ENCODE data around the gene FBN3.
"Not testable (repeated sequence)": the region's sequence is repeated elsewhere in the genome, so short reads cannot be mapped to it uniquely, and the experiment has no call there.

Gene FBN3

DNA sequence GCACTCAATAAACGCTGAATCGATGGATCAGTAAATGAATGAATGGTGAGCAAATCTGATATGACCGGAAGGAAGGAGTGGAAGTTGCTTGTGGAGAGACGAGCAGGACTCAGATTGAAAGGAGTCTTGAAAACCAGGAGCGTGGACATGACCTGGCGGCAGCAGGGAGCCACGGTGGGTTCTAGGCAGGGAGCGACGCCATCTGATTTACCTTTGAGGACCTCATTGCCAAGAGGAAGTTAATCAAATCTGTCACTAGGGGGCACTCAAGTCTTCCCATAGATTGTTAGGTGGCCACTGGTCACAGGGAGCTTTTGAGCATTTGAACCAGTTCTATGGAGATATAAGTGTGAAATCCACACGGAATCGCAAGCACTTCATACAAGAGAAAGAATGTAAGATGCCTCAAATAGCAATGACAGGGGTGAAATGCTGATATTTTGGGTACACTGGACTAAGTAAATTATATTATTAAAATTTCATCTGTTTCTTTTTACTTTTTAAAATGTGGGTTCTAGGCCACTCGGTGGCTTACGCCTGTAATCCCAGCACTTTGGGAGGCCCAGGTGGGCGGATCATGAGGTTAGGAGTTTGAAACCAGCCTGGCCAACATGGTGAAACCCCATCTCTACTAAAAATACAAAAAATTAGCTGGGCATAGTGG, 9.2 kb upstream of the FBN3 start:
- H3K4me3 ChIP-seq (replicated peaks in 1 of 2; ENCODE audit: low read depth in 2 of 2, low read length in 2 of 2): no peak overlapping the region
- TF ChIP-seq, protein P1, sequence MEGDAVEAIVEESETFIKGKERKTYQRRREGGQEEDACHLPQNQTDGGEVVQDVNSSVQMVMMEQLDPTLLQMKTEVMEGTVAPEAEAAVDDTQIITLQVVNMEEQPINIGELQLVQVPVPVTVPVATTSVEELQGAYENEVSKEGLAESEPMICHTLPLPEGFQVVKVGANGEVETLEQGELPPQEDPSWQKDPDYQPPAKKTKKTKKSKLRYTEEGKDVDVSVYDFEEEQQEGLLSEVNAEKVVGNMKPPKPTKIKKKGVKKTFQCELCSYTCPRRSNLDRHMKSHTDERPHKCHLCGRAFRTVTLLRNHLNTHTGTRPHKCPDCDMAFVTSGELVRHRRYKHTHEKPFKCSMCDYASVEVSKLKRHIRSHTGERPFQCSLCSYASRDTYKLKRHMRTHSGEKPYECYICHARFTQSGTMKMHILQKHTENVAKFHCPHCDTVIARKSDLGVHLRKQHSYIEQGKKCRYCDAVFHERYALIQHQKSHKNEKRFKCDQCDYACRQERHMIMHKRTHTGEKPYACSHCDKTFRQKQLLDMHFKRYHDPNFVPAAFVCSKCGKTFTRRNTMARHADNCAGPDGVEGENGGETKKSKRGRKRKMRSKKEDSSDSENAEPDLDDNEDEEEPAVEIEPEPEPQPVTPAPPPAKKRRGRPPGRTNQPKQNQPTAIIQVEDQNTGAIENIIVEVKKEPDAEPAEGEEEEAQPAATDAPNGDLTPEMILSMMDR (IDR thresholded peaks at IDR 0.05; ENCODE audit: low read depth, low read length): peak; percentile 61
- peak; percentile 88 to 91 for DNase-seq (ENCODE audit: low read depth in 2 of 2)

DNA sequence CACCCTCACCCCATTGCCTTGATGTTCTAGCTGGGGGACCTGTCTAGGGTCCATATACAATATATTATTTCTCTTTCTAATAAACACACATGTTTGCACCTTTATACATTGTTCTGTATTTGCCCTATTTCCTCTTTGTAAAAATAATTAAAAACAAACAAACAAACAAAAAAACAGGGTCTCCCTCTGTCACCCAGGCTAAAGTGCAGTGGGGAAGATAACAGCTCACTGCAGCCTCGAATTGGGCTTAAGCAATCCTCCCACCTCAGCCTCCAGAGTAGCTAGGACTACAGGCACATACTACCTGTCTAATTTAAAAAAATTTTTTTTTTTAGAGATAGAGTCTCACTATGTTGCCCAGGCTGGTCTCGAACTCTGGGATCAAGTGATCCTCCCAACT, 5.9 kb upstream of the FBN3 start:
- TF ChIP-seq, protein P1 (IDR thresholded peaks at IDR 0.05; ENCODE audit: low read depth, low read length): no peak
- no peak overlapping the region for H3K4me3 ChIP-seq (replicated peaks in 1 of 2; ENCODE audit: low read depth in 2 of 2, low read length in 2 of 2)
- no peak for DNase-seq (ENCODE audit: low read depth in 2 of 2)

DNA sequence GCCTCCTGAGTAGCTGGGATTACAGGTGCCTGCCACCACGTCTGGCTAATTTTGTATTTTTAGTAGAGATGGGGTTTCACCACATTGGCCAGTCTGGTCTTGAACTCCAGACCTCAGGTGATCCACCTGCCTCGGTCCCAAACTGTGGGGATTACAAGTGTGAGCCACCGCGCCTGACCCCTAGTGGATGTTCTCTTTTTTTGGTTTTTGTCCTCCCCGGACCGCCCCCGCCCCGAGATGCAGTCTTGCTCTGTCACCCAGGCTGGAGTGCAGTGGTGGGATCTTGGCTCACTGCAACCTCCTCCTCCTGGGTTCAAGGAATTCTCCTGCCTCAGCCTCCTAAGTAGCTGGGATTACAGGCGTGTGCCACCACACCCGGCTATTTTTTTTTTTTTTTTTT, 4.6 kb upstream of the FBN3 start:
- not testable (repeated sequence) for DNase-seq (ENCODE audit: low read depth in 2 of 2); H3K4me3 ChIP-seq (replicated peaks in 1 of 2; ENCODE audit: low read depth in 2 of 2, low read length in 2 of 2)
- TF ChIP-seq, protein P1 (IDR thresholded peaks at IDR 0.05; ENCODE audit: low read depth, low read length): peak; percentile 14

DNA sequence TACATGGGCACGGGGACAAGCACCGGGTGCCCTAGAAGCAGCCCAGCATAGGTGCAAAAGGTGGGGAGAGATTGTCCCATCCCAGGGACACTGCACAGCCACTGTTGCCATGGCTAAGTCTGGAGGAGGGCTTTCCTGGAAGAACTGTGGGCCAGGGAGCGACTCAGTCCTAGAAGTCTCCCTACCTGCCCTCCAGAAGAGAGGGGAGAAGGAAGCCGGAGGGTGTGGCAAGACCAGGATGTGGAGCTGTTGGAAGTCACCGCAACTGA, 2.3 kb upstream of the FBN3 start:
- TF ChIP-seq, protein P1 (IDR thresholded peaks at IDR 0.05; ENCODE audit: low read depth, low read length): no peak
- H3K4me3 ChIP-seq (replicated peaks in 1 of 2; ENCODE audit: low read depth in 2 of 2, low read length in 2 of 2): no peak overlapping the region
- DNase-seq (ENCODE audit: low read depth in 2 of 2): no peak

DNA sequence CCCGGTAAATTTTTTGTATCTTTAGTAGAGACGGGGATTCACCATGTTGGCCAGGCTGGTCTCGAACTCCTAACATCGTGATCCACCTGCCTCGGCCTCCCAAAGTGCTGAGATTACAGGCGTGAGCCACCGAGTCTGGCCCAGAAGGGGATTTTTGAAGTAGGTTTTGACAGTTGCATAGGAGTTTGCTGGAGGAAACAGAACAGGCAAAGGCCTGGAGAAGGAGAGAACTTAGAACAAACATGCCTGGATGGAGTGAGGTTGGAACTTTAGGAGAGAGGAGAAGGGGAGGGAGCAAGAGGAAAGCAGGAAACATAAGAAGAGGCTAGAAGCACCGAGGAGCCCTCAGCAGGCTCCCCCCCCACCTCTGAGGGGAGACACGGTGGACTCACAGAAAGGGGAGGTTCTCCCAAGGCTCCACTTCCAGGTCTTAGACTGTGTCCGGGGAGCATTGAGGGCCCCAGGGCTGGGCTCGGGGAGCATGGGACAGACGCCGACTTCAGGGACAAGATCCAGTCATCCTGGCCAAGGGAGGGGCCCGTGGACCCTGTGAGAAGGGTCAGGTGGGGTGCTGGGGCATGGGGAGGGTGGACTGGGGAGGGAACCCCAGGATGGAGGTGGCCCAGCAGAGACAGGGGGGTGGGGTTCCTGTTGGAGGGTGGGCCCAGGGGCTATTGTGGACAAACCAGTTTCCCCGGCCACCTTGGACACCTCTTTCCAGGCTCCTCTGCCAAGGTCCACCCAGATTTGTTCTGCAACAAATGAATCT, 1.8 kb upstream of the FBN3 start:
- TF ChIP-seq, protein P1 (IDR thresholded peaks at IDR 0.05; ENCODE audit: low read depth, low read length): no peak
- no peak overlapping the region for H3K4me3 ChIP-seq (replicated peaks in 1 of 2; ENCODE audit: low read depth in 2 of 2, low read length in 2 of 2)
- no peak for DNase-seq (ENCODE audit: low read depth in 2 of 2)

DNA sequence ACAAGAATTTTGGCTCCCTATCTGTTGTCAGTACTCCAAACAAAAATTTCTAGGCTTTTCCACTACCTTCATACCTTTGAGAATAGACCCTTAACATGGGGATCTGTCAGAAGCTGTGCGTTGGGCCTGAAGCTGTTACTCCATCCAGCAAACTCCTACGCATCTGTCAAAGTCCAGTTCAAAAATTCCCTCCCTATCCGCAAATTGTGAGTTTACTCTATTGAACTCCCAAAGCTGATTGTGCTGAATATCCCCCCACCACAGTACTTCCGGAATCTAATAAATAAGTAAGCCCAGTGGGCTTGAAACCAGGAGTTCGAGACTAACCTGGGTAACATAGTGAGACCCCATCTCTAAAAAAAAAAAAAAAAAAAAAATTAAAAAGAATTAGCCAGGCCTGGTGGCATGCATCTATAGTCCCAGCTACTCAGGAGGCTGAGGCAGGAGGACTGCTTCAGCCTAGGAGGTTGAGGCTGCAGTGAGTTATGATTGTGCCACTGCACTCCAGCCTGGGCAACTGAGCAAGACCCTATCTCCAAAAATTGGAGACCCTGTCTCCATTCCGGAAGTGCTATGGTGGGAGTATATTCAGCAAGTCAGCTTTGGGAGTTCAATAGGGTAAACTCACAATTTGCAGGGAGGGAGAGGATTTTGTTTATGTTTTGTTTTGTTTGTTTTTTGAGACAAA, 930 bp upstream of the FBN3 start:
- DNase-seq (ENCODE audit: low read depth in 2 of 2): no peak
- TF ChIP-seq, protein P1 (IDR thresholded peaks at IDR 0.05; ENCODE audit: low read depth, low read length): no peak
- H3K4me3 ChIP-seq (replicated peaks in 1 of 2; ENCODE audit: low read depth in 2 of 2, low read length in 2 of 2): no peak overlapping the region

Data from cardiac fibroblast (primary cell).